Karpas-422 (cell line): ENCODE results near the gene MDP1. TPM values are rescaled to one million over a fixed set of nuclear protein-coding genes. Genes with fewer than 3 reads are reported as not detected.

ENCODE experiments used
- DNase-seq: peaks from one replicate; pipeline ENCODE4 v3.0.0-alpha.2; 2015
- H2AFZ ChIP-seq: fragments of 200-600 bp; sonication (generic); 2 replicates; pipeline ENCODE4 v1.6.1; 2014; ENCODE audit warnings: antibody characterized with exemption, low read length, mixed read lengths
- H3K27ac ChIP-seq: fragments of 200-600 bp; sonication (generic); 2 replicates; pipeline ENCODE4 v1.5.1; 2014; ENCODE audit warnings: mild to moderate bottlenecking, low read length, moderate library complexity
- H3K27me3 ChIP-seq: fragments of 200-600 bp; sonication (generic); 2 replicates; pipeline ENCODE4 v1.6.1; 2014; ENCODE audit warnings: low read length, mixed read lengths
- H3K36me3 ChIP-seq: fragments of 200-600 bp; sonication (generic); 2 replicates; pipeline ENCODE4 v1.6.1; 2014; ENCODE audit warnings: low read length, mixed read lengths; ENCODE audit not compliant: insufficient read depth
- H3K4me1 ChIP-seq: fragments of 200-600 bp; sonication (generic); 2 replicates; pipeline ENCODE4 v1.6.1; 2014; ENCODE audit warnings: mild to moderate bottlenecking, low read length, mixed read lengths
- H3K4me2 ChIP-seq: fragments of 200-600 bp; sonication (generic); 2 replicates; pipeline ENCODE4 v1.6.1; 2014; ENCODE audit warnings: low read length, low read depth, mild to moderate bottlenecking; ENCODE audit not compliant: poor library complexity, severe bottlenecking
- H3K4me3 ChIP-seq: fragments of 200-600 bp; sonication (generic); 2 replicates; pipeline ENCODE4 v1.5.1; 2014; ENCODE audit warnings: mild to moderate bottlenecking, antibody characterized with exemption, low read length, mixed read lengths
- H3K79me2 ChIP-seq: fragments of 200-600 bp; sonication (generic); 2 replicates; pipeline ENCODE4 v1.6.1; 2014; ENCODE audit warnings: mild to moderate bottlenecking, low read length, mixed read lengths
- H3K9ac ChIP-seq: fragments of 200-600 bp; sonication (generic); 2 replicates; pipeline ENCODE4 v1.6.0; 2014; ENCODE audit warnings: low read length
- H3K9me2 ChIP-seq: fragments of 200-600 bp; sonication (generic), shearing (Covaris generic); replicated peaks from 2 replicates; pipeline ENCODE4 v1.6.0; 2014; ENCODE audit warnings: mild to moderate bottlenecking, low read length, moderate library complexity; ENCODE audit not compliant: insufficient read depth
- H3K9me3 ChIP-seq: fragments of 300-700, 200-600 bp; sonication (generic); 2 replicates; pipeline ENCODE4 v1.6.1; 2014; ENCODE audit warnings: low read length, mixed read lengths
- H4K20me1 ChIP-seq: fragments of 200-600 bp; sonication (generic); 2 replicates; pipeline ENCODE4 v1.6.1; 2014; ENCODE audit warnings: mild to moderate bottlenecking, antibody characterized with exemption, low read length, low read depth; ENCODE audit not compliant: insufficient read depth
- total RNA-seq: library from RNA; depleted of rRNA; stranded (reverse); fragments of >200 nt; shearing (Covaris generic); gene quantifications from 2 replicates; pipeline ENCODE4 v1.2.3, GENCODE V29; 2014; ENCODE audit warnings: low replicate concordance; rRNA removed

Gene MDP1
- 30.7 and 35.4 TPM in 2 replicates for total RNA-seq

- H3K9me2 ChIP-seq: no peaks in the 10 kb centered on the region
- peak within 1 kb of the TSS; percentile 91 for H3K9ac ChIP-seq
- H3K4me3 ChIP-seq: peak within 1 kb of the TSS; percentile 83
- H3K4me2 ChIP-seq: peak within 1 kb of the TSS; percentile 81
- peak within 1 kb of the TSS; percentile 5; the same call in 1 of the 2 replicates for H2AFZ ChIP-seq
- no peaks in the 10 kb centered on the region for H4K20me1 ChIP-seq
- peaks cover 38% of the 10 kb centered on the region for H3K79me2 ChIP-seq
- peaks cover 40% of the 10 kb centered on the region for H3K4me1 ChIP-seq
- peaks cover 12% of the 10 kb centered on the region for H3K36me3 ChIP-seq
- peak within 1 kb of the TSS; percentile 75 for H3K27ac ChIP-seq
- peak; percentile 97 for DNase-seq
- no peaks in the 10 kb centered on the region for H3K9me3 ChIP-seq
- H3K27me3 ChIP-seq: no peaks in the 10 kb centered on the region
These were observed at the start of gene MDP1 for GRCh38 chr14:24215495-24216344. Gene MDP1 (minus strand): TSS chr14:24216066. CDS start chr14:24215955, 111 bp downstream.

- H3K9me3 ChIP-seq: no peaks in the 10 kb centered on the region
- no peak overlapping the region for H3K4me3 ChIP-seq
- no peaks in the 10 kb centered on the region for H3K27me3 ChIP-seq
- DNase-seq: no peak
- H3K79me2 ChIP-seq: no peaks in the 10 kb centered on the region
- no peaks in the 10 kb centered on the region for H3K9me2 ChIP-seq
- H3K4me2 ChIP-seq: no peak overlapping the region
- no peak overlapping the region for H3K27ac ChIP-seq
- no peaks in the 10 kb centered on the region for H3K4me1 ChIP-seq
- no peak overlapping the region for H3K9ac ChIP-seq
- no peaks in the 10 kb centered on the region for H4K20me1 ChIP-seq
- H3K36me3 ChIP-seq: no peaks in the 10 kb centered on the region
- H2AFZ ChIP-seq: no peak overlapping the region
These were observed 48.4 kb upstream of the MDP1 start for GRCh38 chr14:24264298-24264697.

GRCh38 chr14:24263848-24264247 is 48.0 kb upstream of the MDP1 start:
- H3K27ac ChIP-seq: no peak overlapping the region
- no peaks in the 10 kb centered on the region for H3K27me3 ChIP-seq
- H3K9me3 ChIP-seq: no peaks in the 10 kb centered on the region
- no peaks in the 10 kb centered on the region for H3K9me2 ChIP-seq
- no peak for DNase-seq
- H4K20me1 ChIP-seq: no peaks in the 10 kb centered on the region
- H3K4me3 ChIP-seq: no peak overlapping the region
- no peaks in the 10 kb centered on the region for H3K4me1 ChIP-seq
- H3K36me3 ChIP-seq: no peaks in the 10 kb centered on the region
- H3K79me2 ChIP-seq: no peaks in the 10 kb centered on the region
- no peak overlapping the region for H3K4me2 ChIP-seq
- no peak overlapping the region for H3K9ac ChIP-seq
- no peak overlapping the region for H2AFZ ChIP-seq

GRCh38 chr14:24262821-24263733 is 47.2 kb upstream of the MDP1 start, which contains the start of gene TGM1:
Gene TGM1 (minus strand): TSS chr14:24263177. CDS start chr14:24262352, 825 bp downstream.
- no peak within 1 kb of the TSS for H2AFZ ChIP-seq
- H3K27me3 ChIP-seq: no peaks in the 10 kb centered on the region
- no peak within 1 kb of the TSS for H3K4me2 ChIP-seq
- H3K4me3 ChIP-seq: no peak within 1 kb of the TSS
- H3K27ac ChIP-seq: no peak within 1 kb of the TSS
- H4K20me1 ChIP-seq: no peaks in the 10 kb centered on the region
- no peak for DNase-seq
- no peaks in the 10 kb centered on the region for H3K9me3 ChIP-seq
- no peaks in the 10 kb centered on the region for H3K79me2 ChIP-seq
- no peaks in the 10 kb centered on the region for H3K4me1 ChIP-seq
- no peaks in the 10 kb centered on the region for H3K36me3 ChIP-seq
- no peaks in the 10 kb centered on the region for H3K9me2 ChIP-seq
- no peak within 1 kb of the TSS for H3K9ac ChIP-seq

GRCh38 chr14:24261969-24262327 is 46.1 kb upstream of the MDP1 start:
- H3K27ac ChIP-seq: no peak overlapping the region
- H4K20me1 ChIP-seq: no peaks in the 10 kb centered on the region
- no peak overlapping the region for H3K4me2 ChIP-seq
- H3K4me1 ChIP-seq: no peaks in the 10 kb centered on the region
- H3K9me3 ChIP-seq: no peaks in the 10 kb centered on the region
- H2AFZ ChIP-seq: no peak overlapping the region
- no peaks in the 10 kb centered on the region for H3K79me2 ChIP-seq
- H3K9me2 ChIP-seq: no peaks in the 10 kb centered on the region
- H3K36me3 ChIP-seq: no peaks in the 10 kb centered on the region
- no peak overlapping the region for H3K9ac ChIP-seq
- H3K27me3 ChIP-seq: no peaks in the 10 kb centered on the region
- H3K4me3 ChIP-seq: no peak overlapping the region
- DNase-seq: no peak

- H3K9me3 ChIP-seq: no peaks in the 10 kb centered on the region
- no peaks in the 10 kb centered on the region for H3K4me1 ChIP-seq
- H2AFZ ChIP-seq: no peak overlapping the region
- no peak overlapping the region for H3K27ac ChIP-seq
- no peak overlapping the region for H3K4me3 ChIP-seq
- H3K4me2 ChIP-seq: no peak overlapping the region
- no peak overlapping the region for H3K9ac ChIP-seq
- H3K9me2 ChIP-seq: no peaks in the 10 kb centered on the region
- H3K27me3 ChIP-seq: no peaks in the 10 kb centered on the region
- H3K79me2 ChIP-seq: no peaks in the 10 kb centered on the region
- no peaks in the 10 kb centered on the region for H3K36me3 ChIP-seq
- no peaks in the 10 kb centered on the region for H4K20me1 ChIP-seq
- DNase-seq: no peak
These were observed 45.5 kb upstream of the MDP1 start for GRCh38 chr14:24261256-24261968.

- Histone ChIP-seq H3K27me3 (no peaks in the 10 kb centered on the region), H3K4me3 (no peak overlapping the region), H2AFZ (no peak overlapping the region), H3K79me2 (no peaks in the 10 kb centered on the region), H4K20me1 (no peaks in the 10 kb centered on the region), H3K4me1 (no peaks in the 10 kb centered on the region), H3K9ac (no peak overlapping the region), H3K9me2 (no peaks in the 10 kb centered on the region), H3K9me3 (no peaks in the 10 kb centered on the region), H3K27ac (no peak overlapping the region), H3K4me2 (no peak overlapping the region), H3K36me3 (no peaks in the 10 kb centered on the region)
- no peak for DNase-seq
These were observed 44.9 kb upstream of the MDP1 start for GRCh38 chr14:24260780-24261157.
